Ishikawa (cell line): ENCODE results near the gene FAM107A.

Experiments
- CEBPB ChIP-seq: IDR thresholded peaks from 2 replicates; pipeline ENCODE4 v1.6.1; 2012
- CREB1 ChIP-seq: IDR thresholded peaks from 2 replicates; pipeline ENCODE4 v1.6.1; 2012; ENCODE audit warnings: low read depth
- EGR1 ChIP-seq: IDR thresholded peaks from 2 replicates; pipeline ENCODE4 v1.6.1; 2012
- EP300 ChIP-seq: IDR thresholded peaks from 2 replicates; pipeline ENCODE4 v1.6.1; 2012; ENCODE audit warnings: borderline replicate concordance
- FOXM1 ChIP-seq: IDR thresholded peaks from 2 replicates; pipeline ENCODE4 v1.6.1; 2012; ENCODE audit warnings: low read depth, borderline replicate concordance
- NFIC ChIP-seq: IDR thresholded peaks from 2 replicates; pipeline ENCODE4 v1.6.1; 2012
- RAD21 ChIP-seq: IDR thresholded peaks from 2 replicates; pipeline ENCODE4 v1.6.1; 2012; ENCODE audit warnings: low read depth
- TAF1 ChIP-seq: IDR thresholded peaks from 2 replicates; pipeline ENCODE4 v1.6.1; 2012; ENCODE audit warnings: low read depth, mild to moderate bottlenecking
- TCF12 ChIP-seq: IDR thresholded peaks from 2 replicates; pipeline ENCODE4 v1.6.1; 2012; ENCODE audit warnings: low read depth
- TEAD4 ChIP-seq: IDR thresholded peaks from 2 replicates; pipeline ENCODE4 v1.6.1; 2012
- YY1 ChIP-seq: IDR thresholded peaks from 2 replicates; pipeline ENCODE4 v1.6.1; 2012; ENCODE audit warnings: low read depth
- ZBTB7A ChIP-seq: IDR thresholded peaks from 2 replicates; pipeline ENCODE4 v1.6.1; 2012; ENCODE audit warnings: low read depth
- TF ChIP-seq, protein P1 (sequence below): IDR thresholded peaks from 2 replicates; pipeline ENCODE4 v1.6.1; 2012
- TF ChIP-seq, protein P2 (sequence below): IDR thresholded peaks from 2 replicates; pipeline ENCODE4 v1.6.1; 2012
- TF ChIP-seq, protein P3 (sequence below): IDR thresholded peaks from 2 replicates; pipeline ENCODE4 v1.6.1; 2012; ENCODE audit warnings: low read depth, mild to moderate bottlenecking

FAM107A gene

DNA sequence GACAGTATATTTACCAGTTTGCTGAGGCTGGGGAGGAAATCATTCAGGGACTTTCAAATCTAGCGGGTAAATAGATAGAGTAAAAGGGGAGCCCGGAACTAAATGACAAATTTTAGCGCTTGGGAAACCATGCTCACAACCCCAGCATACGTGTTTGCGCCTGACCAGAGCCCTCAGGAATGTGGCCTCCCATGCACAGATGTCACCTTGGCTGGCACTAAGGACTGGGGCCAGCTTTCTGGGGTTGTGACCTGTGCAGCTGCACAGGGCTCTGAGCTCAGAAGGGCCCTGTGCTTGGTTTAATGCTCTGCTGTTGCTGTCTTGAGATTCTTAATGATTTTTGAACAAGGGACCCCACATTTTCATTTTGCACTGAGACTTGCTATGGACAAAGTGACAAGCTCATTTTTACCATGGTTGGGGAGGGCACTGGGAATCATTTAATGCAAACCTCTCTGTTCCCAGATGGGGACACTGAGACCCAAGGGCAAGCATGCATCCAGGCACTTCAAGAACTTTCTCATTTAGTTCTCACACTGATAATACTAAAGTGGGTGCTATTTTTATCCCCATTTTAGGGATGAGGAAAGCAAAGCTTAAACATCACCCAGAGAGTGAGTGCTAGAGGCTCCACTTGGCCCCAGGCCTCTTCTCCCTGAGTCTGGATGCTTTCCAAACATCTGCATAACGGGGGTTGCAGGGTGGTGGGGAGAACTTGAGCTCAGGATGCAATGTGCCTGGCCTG is 44.1 kb upstream of the FAM107A start:
- no peak for TF ChIP-seq TEAD4
- TF ChIP-seq TAF1 = no peak
- TF ChIP-seq TCF12 = no peak
- TF ChIP-seq ZBTB7A = no peak
- TF ChIP-seq NFIC = no peak
- TF ChIP-seq, protein P1, sequence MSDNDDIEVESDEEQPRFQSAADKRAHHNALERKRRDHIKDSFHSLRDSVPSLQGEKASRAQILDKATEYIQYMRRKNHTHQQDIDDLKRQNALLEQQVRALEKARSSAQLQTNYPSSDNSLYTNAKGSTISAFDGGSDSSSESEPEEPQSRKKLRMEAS = no peak
- TF ChIP-seq, protein P2, sequence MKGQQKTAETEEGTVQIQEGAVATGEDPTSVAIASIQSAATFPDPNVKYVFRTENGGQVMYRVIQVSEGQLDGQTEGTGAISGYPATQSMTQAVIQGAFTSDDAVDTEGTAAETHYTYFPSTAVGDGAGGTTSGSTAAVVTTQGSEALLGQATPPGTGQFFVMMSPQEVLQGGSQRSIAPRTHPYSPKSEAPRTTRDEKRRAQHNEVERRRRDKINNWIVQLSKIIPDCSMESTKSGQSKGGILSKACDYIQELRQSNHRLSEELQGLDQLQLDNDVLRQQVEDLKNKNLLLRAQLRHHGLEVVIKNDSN = no peak
- TF ChIP-seq RAD21 = no peak
- no peak for TF ChIP-seq YY1
- TF ChIP-seq FOXM1 = no peak

DNA sequence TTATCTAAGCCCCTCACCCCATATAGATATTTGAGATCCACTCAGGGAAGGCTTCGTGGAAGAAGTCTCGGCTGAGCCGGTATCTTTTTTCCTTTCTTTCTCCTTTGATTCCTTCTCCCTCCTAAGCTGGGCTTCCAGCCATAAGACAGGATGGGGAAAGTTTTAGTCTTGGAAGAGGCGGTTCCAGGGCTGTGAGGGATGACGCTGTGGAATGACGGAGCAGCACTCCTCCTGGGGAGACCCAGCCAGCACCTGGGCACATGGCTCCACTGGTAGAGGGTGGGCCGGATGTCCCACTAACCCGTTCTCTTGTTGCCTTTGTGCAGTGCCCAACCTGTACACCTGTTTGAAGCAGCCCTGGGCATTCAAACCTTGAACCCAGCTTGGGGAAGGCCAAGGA is 43.2 kb upstream of the FAM107A start:
- TF ChIP-seq, protein P2 = no peak
- TF ChIP-seq CREB1 = no peak
- no peak for TF ChIP-seq FOXM1
- TF ChIP-seq EGR1 = no peak
- no peak for TF ChIP-seq RAD21
- TF ChIP-seq CEBPB = no peak
- TF ChIP-seq YY1 = no peak
- no peak for TF ChIP-seq TAF1
- TF ChIP-seq, protein P1 = no peak
- TF ChIP-seq TCF12 = no peak
- TF ChIP-seq NFIC = no peak
- no peak for TF ChIP-seq ZBTB7A
- TF ChIP-seq, protein P3, sequence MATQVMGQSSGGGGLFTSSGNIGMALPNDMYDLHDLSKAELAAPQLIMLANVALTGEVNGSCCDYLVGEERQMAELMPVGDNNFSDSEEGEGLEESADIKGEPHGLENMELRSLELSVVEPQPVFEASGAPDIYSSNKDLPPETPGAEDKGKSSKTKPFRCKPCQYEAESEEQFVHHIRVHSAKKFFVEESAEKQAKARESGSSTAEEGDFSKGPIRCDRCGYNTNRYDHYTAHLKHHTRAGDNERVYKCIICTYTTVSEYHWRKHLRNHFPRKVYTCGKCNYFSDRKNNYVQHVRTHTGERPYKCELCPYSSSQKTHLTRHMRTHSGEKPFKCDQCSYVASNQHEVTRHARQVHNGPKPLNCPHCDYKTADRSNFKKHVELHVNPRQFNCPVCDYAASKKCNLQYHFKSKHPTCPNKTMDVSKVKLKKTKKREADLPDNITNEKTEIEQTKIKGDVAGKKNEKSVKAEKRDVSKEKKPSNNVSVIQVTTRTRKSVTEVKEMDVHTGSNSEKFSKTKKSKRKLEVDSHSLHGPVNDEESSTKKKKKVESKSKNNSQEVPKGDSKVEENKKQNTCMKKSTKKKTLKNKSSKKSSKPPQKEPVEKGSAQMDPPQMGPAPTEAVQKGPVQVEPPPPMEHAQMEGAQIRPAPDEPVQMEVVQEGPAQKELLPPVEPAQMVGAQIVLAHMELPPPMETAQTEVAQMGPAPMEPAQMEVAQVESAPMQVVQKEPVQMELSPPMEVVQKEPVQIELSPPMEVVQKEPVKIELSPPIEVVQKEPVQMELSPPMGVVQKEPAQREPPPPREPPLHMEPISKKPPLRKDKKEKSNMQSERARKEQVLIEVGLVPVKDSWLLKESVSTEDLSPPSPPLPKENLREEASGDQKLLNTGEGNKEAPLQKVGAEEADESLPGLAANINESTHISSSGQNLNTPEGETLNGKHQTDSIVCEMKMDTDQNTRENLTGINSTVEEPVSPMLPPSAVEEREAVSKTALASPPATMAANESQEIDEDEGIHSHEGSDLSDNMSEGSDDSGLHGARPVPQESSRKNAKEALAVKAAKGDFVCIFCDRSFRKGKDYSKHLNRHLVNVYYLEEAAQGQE = no peak
- no peak for TF ChIP-seq EP300

DNA sequence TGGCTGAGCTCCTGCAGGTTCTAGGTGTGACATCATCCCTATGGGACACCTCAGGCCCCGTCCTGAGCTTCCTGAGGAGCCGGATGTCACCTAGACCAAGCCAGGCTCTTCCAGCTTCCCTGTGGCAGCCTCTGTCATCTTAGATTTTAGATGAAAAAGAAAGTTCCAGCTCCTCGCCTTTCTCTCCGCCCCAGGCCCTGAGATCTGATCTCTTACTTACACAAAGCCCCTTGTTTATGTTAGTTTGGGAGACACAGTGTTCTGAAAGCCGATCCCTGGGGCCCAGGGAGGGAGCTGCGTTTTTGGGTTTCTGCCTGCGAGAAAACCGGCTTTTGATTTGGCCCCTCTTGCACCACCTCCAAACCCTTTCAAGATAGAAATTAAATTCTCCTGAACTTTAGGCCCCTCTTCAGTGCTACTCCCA is 40.2 kb upstream of the FAM107A start:
- TF ChIP-seq TCF12 (no peak), RAD21 (no peak), NFIC (no peak), CEBPB (no peak), EP300 (no peak), TAF1 (no peak), CREB1 (no peak), FOXM1 (no peak), EGR1 (no peak), TEAD4 (no peak)
- TF ChIP-seq, protein P2 = no peak

- no peak for TF ChIP-seq FOXM1
- no peak for TF ChIP-seq EP300
- no peak for TF ChIP-seq CEBPB
- no peak for TF ChIP-seq YY1
- TF ChIP-seq EGR1 = no peak
- no peak for TF ChIP-seq CREB1
- no peak for TF ChIP-seq RAD21
- TF ChIP-seq, protein P2 = no peak
- no peak for TF ChIP-seq TAF1
Measured at GRCh38 chr3:58613236-58614132, 36.3 kb upstream of the FAM107A start.

DNA sequence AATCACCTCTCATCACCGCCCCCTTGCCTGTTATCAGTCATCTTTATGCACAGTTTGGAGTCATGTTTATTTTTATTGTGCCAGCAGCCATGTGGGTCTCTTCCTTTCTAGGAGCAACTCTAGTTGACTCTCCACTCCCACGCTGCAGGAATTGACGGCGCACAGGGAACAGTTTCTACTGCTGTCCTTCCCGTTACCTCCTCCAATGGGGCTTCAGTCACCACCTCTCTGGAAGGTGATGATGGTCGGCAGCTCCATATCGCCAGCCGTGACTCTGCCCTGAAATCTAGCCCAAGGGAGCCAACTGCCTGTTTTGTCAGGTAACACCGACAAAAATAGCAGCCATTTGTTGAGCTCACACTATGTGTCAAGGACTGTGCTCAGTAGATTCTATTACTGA is 35.6 kb upstream of the FAM107A start:
- no peak for TF ChIP-seq TAF1

DNA sequence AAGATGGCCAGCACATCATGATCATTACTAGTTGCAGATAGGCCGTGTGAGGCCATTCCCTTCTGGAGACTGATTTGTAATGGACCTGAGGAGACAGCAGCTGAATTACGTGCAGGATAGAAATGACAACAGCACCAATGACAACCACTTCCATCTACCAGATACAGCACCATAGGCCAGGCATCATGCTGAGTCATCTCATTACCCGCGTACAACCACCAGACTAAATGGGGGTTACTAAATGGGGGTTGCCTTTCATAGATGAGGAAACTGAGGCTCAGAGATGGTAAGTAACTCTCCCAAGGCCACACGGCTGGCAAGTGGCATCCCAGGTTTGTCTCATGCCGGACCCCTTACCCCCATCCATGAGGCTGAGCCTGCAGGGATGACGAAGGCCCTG is 32.8 kb upstream of the FAM107A start:
- TF ChIP-seq CREB1 = no peak
- TF ChIP-seq TEAD4 = no peak
- TF ChIP-seq YY1 = no peak
- TF ChIP-seq TCF12 = no peak
- no peak for TF ChIP-seq RAD21
- no peak for TF ChIP-seq CEBPB
- TF ChIP-seq NFIC = no peak
- TF ChIP-seq EGR1 = no peak
- TF ChIP-seq, protein P2 = no peak
- TF ChIP-seq ZBTB7A = no peak
